HG02678 (cell line): ENCODE data around the gene RNF225.
"Not testable (repeated sequence)": the region's sequence is repeated elsewhere in the genome, so short reads cannot be mapped to it uniquely, and the experiment has no call there.

Experiments
- ATAC-seq: cut with Tn5 transposase; IDR thresholded peaks from one replicate; pipeline ENCODE4 v1.9.1; 2021; ENCODE audit warnings: mild to moderate bottlenecking, moderate library complexity; ENCODE audit not compliant: unreplicated experiment

RNF225 gene

GRCh38 chr19:58386576-58387337 lies 8.7 kb upstream of the RNF225 start, which contains the start of gene RPS5:
Gene RPS5 (plus strand): TSS chr19:58387269. CDS start chr19:58388138, 869 bp downstream.
- ATAC-seq = peak; percentile 87

DNA sequence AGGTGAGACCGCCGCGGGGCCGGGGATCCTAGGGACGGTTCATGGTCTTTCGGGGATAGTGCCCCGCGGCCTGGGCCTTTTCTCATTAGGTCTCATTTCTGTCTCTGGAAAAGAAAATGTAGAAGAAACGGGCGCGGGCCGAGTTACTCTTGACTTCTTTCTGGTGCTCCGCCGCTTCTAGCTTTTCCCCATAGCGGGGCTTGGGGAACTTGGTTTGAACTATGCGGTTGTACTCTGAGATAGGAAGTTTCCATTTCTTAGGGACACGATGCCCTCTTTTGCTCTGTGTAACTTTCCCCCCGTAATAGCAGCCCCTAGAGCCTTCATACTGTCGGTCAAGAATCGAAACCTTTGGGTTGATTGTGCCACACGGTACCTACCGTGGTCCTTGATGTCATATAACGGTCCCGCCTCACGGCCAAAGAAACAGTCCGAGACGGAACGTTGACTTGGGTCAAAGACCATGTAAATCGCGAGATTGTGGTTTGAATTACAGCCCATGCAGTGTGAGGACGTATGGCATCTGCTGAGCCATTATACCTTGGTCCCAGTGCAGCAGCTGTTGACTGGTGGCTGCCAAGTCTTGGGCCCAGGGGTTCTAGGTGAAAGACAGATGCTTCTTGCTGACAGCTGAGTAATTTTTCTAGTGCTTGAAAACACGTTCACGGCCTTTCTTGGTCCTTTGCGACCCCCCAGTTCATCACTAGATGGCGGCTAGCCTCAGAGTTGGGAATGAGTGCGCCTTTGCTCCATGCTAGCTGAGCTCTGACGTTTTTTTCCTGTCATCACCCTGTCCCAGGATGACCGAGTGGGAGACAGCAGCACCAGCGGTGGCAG lies 7.9 kb upstream of the RNF225 start:
- ATAC-seq = no peak

- no peak for ATAC-seq
These were observed 7.3 kb upstream of the RNF225 start for GRCh38 chr19:58388175-58388526.

DNA sequence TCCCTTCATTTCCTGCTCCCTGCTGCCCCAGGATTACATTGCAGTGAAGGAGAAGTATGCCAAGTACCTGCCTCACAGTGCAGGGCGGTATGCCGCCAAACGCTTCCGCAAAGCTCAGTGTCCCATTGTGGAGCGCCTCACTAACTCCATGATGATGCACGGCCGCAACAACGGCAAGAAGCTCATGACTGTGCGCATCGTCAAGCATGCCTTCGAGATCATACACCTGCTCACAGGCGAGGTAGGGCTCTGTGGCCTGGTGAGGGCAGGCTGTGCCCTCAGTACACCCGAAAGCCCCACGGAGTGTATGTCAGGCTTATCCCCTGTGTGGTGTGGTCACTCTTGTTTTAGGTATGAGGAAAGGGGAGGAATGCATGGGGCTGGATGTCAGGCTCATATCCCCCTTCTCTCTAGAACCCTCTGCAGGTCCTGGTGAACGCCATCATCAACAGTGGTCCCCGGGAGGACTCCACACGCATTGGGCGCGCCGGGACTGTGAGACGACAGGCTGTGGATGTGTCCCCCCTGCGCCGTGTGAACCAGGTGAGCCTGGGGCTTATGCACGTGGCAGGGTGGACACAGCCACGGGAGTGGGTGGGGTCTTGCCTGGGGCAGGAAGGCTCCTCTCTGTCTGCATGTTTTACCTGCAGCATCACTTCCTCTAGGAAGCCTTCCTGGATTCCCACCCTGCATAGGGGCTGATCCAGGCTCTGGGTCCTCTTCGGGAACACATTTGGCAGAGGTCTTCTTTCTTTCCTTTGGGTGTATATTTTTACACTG lies 2.3 kb upstream of the RNF225 start:
- ATAC-seq = no peak

- ATAC-seq = no peak
These were observed 1.8 kb upstream of the RNF225 start for GRCh38 chr19:58393725-58394033.

DNA sequence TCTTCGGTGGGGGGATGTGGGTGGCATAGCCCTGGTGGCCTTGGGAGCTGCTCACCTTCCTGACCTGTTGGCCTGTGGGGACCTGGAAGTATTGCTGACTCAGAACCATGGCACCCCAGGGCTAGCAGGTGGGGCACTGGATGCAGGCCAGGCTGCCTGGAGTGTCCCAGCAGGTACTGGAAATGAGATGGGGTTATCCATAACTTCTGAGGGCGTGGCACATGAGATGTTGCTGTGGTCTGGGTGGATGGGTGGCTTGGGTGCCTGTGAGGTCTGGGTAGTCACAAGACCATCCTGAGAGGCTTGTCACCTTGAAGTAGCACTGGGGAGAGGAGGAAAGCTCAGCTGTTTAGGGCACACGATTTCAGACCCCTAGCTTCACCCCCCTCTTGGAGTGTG lies 636 bp upstream of the RNF225 start:
- no peak for ATAC-seq

GRCh38 chr19:58395979-58396627 lies 647 bp downstream of the RNF225 start:
- ATAC-seq = no peak

- ATAC-seq = no peak
These were observed 1.5 kb downstream of the RNF225 start for GRCh38 chr19:58396691-58397532.

DNA sequence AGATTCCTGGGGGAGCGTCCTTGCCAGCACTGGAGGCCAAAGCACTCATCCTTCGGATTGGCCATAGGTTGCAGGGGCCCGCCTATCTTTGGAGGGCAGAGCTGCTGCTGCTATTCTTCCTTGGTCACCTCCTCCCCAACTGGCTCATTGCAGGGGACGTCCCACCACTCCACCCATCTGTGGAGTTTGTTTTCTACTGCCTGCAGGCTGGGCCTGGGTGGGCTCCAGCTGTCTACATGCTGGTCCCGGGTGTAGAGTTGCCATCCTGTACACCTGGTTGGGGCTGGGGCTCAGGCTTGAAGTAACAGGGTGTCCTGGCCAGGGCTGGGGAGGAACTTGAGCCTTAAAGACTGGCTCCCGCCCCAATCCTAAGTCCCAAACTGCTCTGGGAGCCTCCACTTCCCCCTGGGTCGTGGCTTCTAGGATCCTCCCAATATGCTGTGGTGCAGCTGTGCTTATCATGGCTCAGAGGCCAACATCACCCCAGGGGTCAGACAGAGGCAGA lies 2.1 kb downstream of the RNF225 start:
- ATAC-seq = no peak

GRCh38 chr19:58398087-58398486 lies 2.6 kb downstream of the RNF225 start:
- ATAC-seq = no peak

GRCh38 chr19:58398545-58398944 lies 3.1 kb downstream of the RNF225 start:
- ATAC-seq = no peak

GRCh38 chr19:58399903-58400302 lies 4.4 kb downstream of the RNF225 start:
- ATAC-seq = no peak

DNA sequence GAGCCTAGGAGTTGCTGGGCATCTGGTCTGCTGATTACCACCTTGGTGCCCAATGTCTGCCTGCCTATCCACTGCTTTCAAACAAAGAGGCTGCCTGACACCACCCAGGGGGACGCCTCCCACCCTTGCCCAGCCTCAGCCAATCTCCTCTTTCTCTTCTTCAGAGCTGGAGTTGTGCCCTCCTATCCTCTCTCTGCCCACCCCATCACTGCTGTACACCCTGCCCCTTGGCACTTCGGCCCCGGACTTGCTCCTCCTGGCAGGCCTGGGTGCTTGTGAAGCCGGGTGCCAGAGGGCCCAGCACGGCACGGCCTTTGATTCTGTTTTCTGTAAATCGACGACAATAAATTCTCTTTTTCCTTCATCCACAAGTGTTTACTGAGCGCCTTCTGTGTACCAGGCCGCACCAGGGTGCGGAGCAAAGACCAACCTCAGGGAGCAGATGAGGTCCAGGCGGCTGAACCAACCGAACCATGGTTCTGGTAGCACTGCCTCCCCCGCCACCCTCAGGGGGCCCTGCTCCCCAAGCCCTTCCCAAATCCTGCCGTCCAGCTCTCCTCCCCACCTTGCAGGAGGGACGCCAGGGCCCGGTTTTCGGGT lies 5.0 kb downstream of the RNF225 start:
- ATAC-seq = no peak

- ATAC-seq = peak; percentile 98
These were observed 5.7 kb downstream of the RNF225 start for GRCh38 chr19:58400916-58401839.

- no peak for ATAC-seq
These were observed 6.5 kb downstream of the RNF225 start for GRCh38 chr19:58401840-58402421.

DNA sequence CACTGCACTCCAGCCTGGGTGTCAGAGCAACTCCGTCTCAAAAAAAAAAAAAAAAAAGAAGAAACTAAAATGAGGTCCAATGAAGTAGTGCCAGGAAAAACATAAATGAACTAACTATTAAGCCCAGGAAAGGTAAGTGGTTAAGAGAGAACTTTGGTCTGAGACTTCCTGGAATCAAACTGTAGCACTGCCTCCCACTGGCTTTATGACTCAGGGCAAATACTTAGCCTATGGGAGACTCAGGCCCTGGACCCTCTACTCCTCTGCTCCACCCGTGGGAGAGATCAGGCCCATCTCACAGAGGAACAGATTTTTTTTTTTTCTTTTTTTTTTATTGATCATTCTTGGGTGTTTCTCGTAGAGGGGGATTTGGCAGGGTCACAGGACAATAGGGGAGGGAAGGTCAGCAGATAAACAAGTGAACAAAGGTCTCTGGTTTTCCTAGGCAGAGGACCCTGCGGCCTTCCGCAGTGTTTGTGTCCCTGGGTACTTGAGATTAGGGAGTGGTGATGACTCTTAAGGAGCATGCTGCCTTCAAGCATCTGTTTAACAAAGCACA lies 8.5 kb downstream of the RNF225 start:
- not testable (repeated sequence) for ATAC-seq

DNA sequence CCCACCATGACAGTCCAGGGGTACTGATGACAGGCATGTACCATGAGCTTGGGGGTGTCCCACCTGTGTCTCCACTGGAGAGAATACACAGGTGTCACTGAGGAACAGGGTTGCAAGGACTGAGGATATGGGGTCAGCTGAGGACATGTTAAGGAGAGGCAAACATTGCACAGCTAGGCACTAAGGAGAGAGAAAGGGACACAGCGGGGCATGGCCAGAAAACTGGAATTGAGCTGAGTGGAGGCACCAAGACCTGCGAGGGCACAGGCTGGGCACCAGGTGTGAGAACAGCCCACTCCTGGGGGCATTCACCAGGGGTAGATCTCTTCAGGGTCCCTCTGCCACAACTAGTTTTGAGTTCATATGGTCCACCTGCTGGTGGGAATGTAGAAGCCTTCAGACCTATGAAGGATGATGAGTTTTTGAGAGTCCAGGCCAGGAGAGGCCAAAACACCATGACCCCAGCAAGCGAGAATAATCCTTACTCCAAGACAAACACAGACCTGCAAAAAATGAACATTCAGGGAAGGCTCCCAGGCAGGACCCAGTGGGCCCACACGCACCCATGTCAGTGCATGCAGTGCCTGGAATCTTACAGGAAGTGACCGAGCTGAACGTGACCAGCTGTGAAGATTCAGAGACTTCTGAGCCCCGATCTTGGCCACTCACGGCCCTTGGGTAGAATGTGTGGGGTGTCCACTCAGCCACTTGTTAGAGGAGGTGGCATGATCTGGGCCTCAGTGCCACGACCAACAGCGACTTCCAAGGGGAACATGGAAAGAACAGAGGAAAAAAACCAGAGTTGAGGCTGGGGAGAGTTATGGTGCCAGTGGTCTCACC lies 11.6 kb downstream of the RNF225 start:
- ATAC-seq = no peak
